Measurements from ENCODE around the gene DTHD1.

The DTHD1 gene

GRCh38 chr4:36349938-36350549 is 68.6 kb downstream of the DTHD1 start:
- Histone ChIP-seq H3K9ac (ENCODE audit: low read length in 2 of 2) (no peak overlapping the region), H3K27ac (ENCODE audit: low read length) (no peak overlapping the region), H3K4me1 (ENCODE audit: control insufficient read depth, insufficient read depth, low read length) (no peaks in the 10 kb centered on the region), H3K36me3 (ENCODE audit: control insufficient read depth in 2 of 2, insufficient read depth in 2 of 2, low read length in 2 of 2) (no peaks in the 10 kb centered on the region), H3K9me3 (ENCODE audit: control insufficient read depth in 2 of 2, low read length in 2 of 2) (no peaks in the 10 kb centered on the region), H3K4me3 (ENCODE audit: low read length in 2 of 2) (no peak overlapping the region), H3K27me3 (ENCODE audit: control insufficient read depth in 1 of 2, insufficient read depth in 2 of 2, low read length in 2 of 2) (no peaks in the 10 kb centered on the region)

GRCh38 chr4:36351082-36351666 is 69.8 kb downstream of the DTHD1 start:
- no peak overlapping the region for H3K4me3 ChIP-seq (ENCODE audit: low read length in 2 of 2)
- no peaks in the 10 kb centered on the region for H3K9me3 ChIP-seq (ENCODE audit: control insufficient read depth in 2 of 2, low read length in 2 of 2)
- H3K27ac ChIP-seq (ENCODE audit: low read length): no peak overlapping the region
- no peak overlapping the region for H3K9ac ChIP-seq (ENCODE audit: low read length in 2 of 2)
- no peaks in the 10 kb centered on the region for H3K36me3 ChIP-seq (ENCODE audit: control insufficient read depth in 2 of 2, insufficient read depth in 2 of 2, low read length in 2 of 2)
- H3K4me1 ChIP-seq (ENCODE audit: control insufficient read depth, insufficient read depth, low read length): no peaks in the 10 kb centered on the region
- H3K27me3 ChIP-seq (ENCODE audit: control insufficient read depth in 1 of 2, insufficient read depth in 2 of 2, low read length in 2 of 2): no peaks in the 10 kb centered on the region

- no peak overlapping the region for H3K27ac ChIP-seq (ENCODE audit: low read length)
- H3K4me3 ChIP-seq (ENCODE audit: low read length in 2 of 2): no peak overlapping the region
- no peak overlapping the region for H3K9ac ChIP-seq (ENCODE audit: low read length in 2 of 2)
Observed at GRCh38 chr4:36353998-36354397, 72.6 kb downstream of the DTHD1 start.

GRCh38 chr4:36358173-36358572 is 76.8 kb downstream of the DTHD1 start:
- H3K27me3 ChIP-seq (ENCODE audit: control insufficient read depth in 1 of 2, insufficient read depth in 2 of 2, low read length in 2 of 2): no peaks in the 10 kb centered on the region
- no peak overlapping the region for H3K9ac ChIP-seq (ENCODE audit: low read length in 2 of 2)
- H3K36me3 ChIP-seq (ENCODE audit: control insufficient read depth in 2 of 2, insufficient read depth in 2 of 2, low read length in 2 of 2): no peaks in the 10 kb centered on the region
- H3K9me3 ChIP-seq (ENCODE audit: control insufficient read depth in 2 of 2, low read length in 2 of 2): no peaks in the 10 kb centered on the region
- no peaks in the 10 kb centered on the region for H3K4me1 ChIP-seq (ENCODE audit: control insufficient read depth, insufficient read depth, low read length)
- H3K4me3 ChIP-seq (ENCODE audit: low read length in 2 of 2): no peak overlapping the region
- no peak overlapping the region for H3K27ac ChIP-seq (ENCODE audit: low read length)

More at GRCh38 chr4:36353998-36354397, 72.6 kb downstream of the DTHD1 start:
- Histone ChIP-seq H3K9me3 (ENCODE audit: control insufficient read depth in 2 of 2, low read length in 2 of 2) (no peaks in the 10 kb centered on the region), H3K4me1 (ENCODE audit: control insufficient read depth, insufficient read depth, low read length) (no peaks in the 10 kb centered on the region), H3K27me3 (ENCODE audit: control insufficient read depth in 1 of 2, insufficient read depth in 2 of 2, low read length in 2 of 2) (no peaks in the 10 kb centered on the region), H3K36me3 (ENCODE audit: control insufficient read depth in 2 of 2, insufficient read depth in 2 of 2, low read length in 2 of 2) (no peaks in the 10 kb centered on the region)

- Histone ChIP-seq H3K27me3 (ENCODE audit: control insufficient read depth in 1 of 2, insufficient read depth in 2 of 2, low read length in 2 of 2) (no peaks in the 10 kb centered on the region), H3K4me3 (ENCODE audit: low read length in 2 of 2) (no peak overlapping the region), H3K27ac (ENCODE audit: low read length) (no peak overlapping the region), H3K9ac (ENCODE audit: low read length in 2 of 2) (no peak overlapping the region), H3K36me3 (ENCODE audit: control insufficient read depth in 2 of 2, insufficient read depth in 2 of 2, low read length in 2 of 2) (no peaks in the 10 kb centered on the region), H3K4me1 (ENCODE audit: control insufficient read depth, insufficient read depth, low read length) (no peaks in the 10 kb centered on the region), H3K9me3 (ENCODE audit: control insufficient read depth in 2 of 2, low read length in 2 of 2) (no peaks in the 10 kb centered on the region)
Observed at GRCh38 chr4:36360755-36361154, 79.3 kb downstream of the DTHD1 start.

- no peaks in the 10 kb centered on the region for H3K36me3 ChIP-seq (ENCODE audit: control insufficient read depth in 2 of 2, insufficient read depth in 2 of 2, low read length in 2 of 2)
Observed at GRCh38 chr4:36363024-36363423, 81.6 kb downstream of the DTHD1 start.

GRCh38 chr4:36374836-36375511 is 93.6 kb downstream of the DTHD1 start:
- peaks cover 0 to 10% of the 10 kb centered on the region in 2 donors for H3K9me3 ChIP-seq (ENCODE audit: control insufficient read depth in 2 of 2, low read length in 2 of 2)
- H3K4me3 ChIP-seq (ENCODE audit: low read length in 2 of 2): no peak overlapping the region
- no peak overlapping the region for H3K9ac ChIP-seq (ENCODE audit: low read length in 2 of 2)

More at GRCh38 chr4:36363024-36363423, 81.6 kb downstream of the DTHD1 start:
- no peak overlapping the region for H3K4me3 ChIP-seq (ENCODE audit: low read length in 2 of 2)
- H3K9me3 ChIP-seq (ENCODE audit: control insufficient read depth in 2 of 2, low read length in 2 of 2): no peaks in the 10 kb centered on the region
- no peak overlapping the region for H3K27ac ChIP-seq (ENCODE audit: low read length)
- no peak overlapping the region for H3K9ac ChIP-seq (ENCODE audit: low read length in 2 of 2)
- no peaks in the 10 kb centered on the region for H3K27me3 ChIP-seq (ENCODE audit: control insufficient read depth in 1 of 2, insufficient read depth in 2 of 2, low read length in 2 of 2)
- no peaks in the 10 kb centered on the region for H3K4me1 ChIP-seq (ENCODE audit: control insufficient read depth, insufficient read depth, low read length)

GRCh38 chr4:36385951-36386571 is 104.6 kb downstream of the DTHD1 start:
- Histone ChIP-seq H3K9me3 (ENCODE audit: control insufficient read depth in 2 of 2, low read length in 2 of 2) (no peaks in the 10 kb centered on the region), H3K4me3 (ENCODE audit: low read length in 2 of 2) (no peak overlapping the region), H3K9ac (ENCODE audit: low read length in 2 of 2) (no peak overlapping the region), H3K27me3 (ENCODE audit: control insufficient read depth in 1 of 2, insufficient read depth in 2 of 2, low read length in 2 of 2) (peaks cover 0 to 4% of the 10 kb centered on the region in 2 donors), H3K27ac (ENCODE audit: low read length) (no peak overlapping the region), H3K36me3 (ENCODE audit: control insufficient read depth in 2 of 2, insufficient read depth in 2 of 2, low read length in 2 of 2) (no peaks in the 10 kb centered on the region), H3K4me1 (ENCODE audit: control insufficient read depth, insufficient read depth, low read length) (no peaks in the 10 kb centered on the region)

More at GRCh38 chr4:36374836-36375511, 93.6 kb downstream of the DTHD1 start:
- no peak overlapping the region for H3K27ac ChIP-seq (ENCODE audit: low read length)
- no peaks in the 10 kb centered on the region for H3K4me1 ChIP-seq (ENCODE audit: control insufficient read depth, insufficient read depth, low read length)
- H3K27me3 ChIP-seq (ENCODE audit: control insufficient read depth in 1 of 2, insufficient read depth in 2 of 2, low read length in 2 of 2): no peaks in the 10 kb centered on the region
- no peaks in the 10 kb centered on the region for H3K36me3 ChIP-seq (ENCODE audit: control insufficient read depth in 2 of 2, insufficient read depth in 2 of 2, low read length in 2 of 2)

GRCh38 chr4:36386691-36387090 is 105.3 kb downstream of the DTHD1 start:
- Histone ChIP-seq H3K9ac (ENCODE audit: low read length in 2 of 2) (no peak overlapping the region), H3K27me3 (ENCODE audit: control insufficient read depth in 1 of 2, insufficient read depth in 2 of 2, low read length in 2 of 2) (peaks cover 0 to 4% of the 10 kb centered on the region in 2 donors), H3K4me1 (ENCODE audit: control insufficient read depth, insufficient read depth, low read length) (no peaks in the 10 kb centered on the region), H3K27ac (ENCODE audit: low read length) (no peak overlapping the region), H3K36me3 (ENCODE audit: control insufficient read depth in 2 of 2, insufficient read depth in 2 of 2, low read length in 2 of 2) (no peaks in the 10 kb centered on the region), H3K4me3 (ENCODE audit: low read length in 2 of 2) (no peak overlapping the region), H3K9me3 (ENCODE audit: control insufficient read depth in 2 of 2, low read length in 2 of 2) (no peaks in the 10 kb centered on the region)

GRCh38 chr4:36388710-36389109 is 107.3 kb downstream of the DTHD1 start:
- Histone ChIP-seq H3K9ac (ENCODE audit: low read length in 2 of 2) (no peak overlapping the region), H3K36me3 (ENCODE audit: control insufficient read depth in 2 of 2, insufficient read depth in 2 of 2, low read length in 2 of 2) (no peaks in the 10 kb centered on the region), H3K9me3 (ENCODE audit: control insufficient read depth in 2 of 2, low read length in 2 of 2) (no peaks in the 10 kb centered on the region), H3K4me3 (ENCODE audit: low read length in 2 of 2) (no peak overlapping the region), H3K4me1 (ENCODE audit: control insufficient read depth, insufficient read depth, low read length) (no peaks in the 10 kb centered on the region), H3K27ac (ENCODE audit: low read length) (no peak overlapping the region), H3K27me3 (ENCODE audit: control insufficient read depth in 1 of 2, insufficient read depth in 2 of 2, low read length in 2 of 2) (peaks cover 0 to 4% of the 10 kb centered on the region in 2 donors)

Measured in stomach smooth muscle (tissue), 2 donors.